Activated CD8-positive, alpha-beta memory T cell treated with anti-CD3 and anti-CD28 coated beads for 24 hours (primary cell): Measurements from ENCODE around the gene PGAM2.
A peak's percentile ranks its signal among the peaks of the same experiment; 100 is the strongest.

ENCODE experiments used
- DNase-seq: peaks from one replicate; pipeline ENCODE4 v3.0.0-alpha.2; 2020

Gene PGAM2

GRCh38 chr7:44065431-44066110 lies at the start of gene PGAM2:
PGAM2 (minus strand) TSS chr7:44065567; CDS start chr7:44065529, 38 bp downstream.
- DNase-seq: peak; percentile 71

GRCh38 chr7:44114586-44115310 lies 49.4 kb upstream of the PGAM2 start:
- no peak for DNase-seq

- DNase-seq: no peak
These were observed 48.5 kb upstream of the PGAM2 start for GRCh38 chr7:44113764-44114354.

GRCh38 chr7:44112997-44113763 lies 47.8 kb upstream of the PGAM2 start:
- no peak for DNase-seq

- DNase-seq: no peak
These were observed 47.0 kb upstream of the PGAM2 start for GRCh38 chr7:44112231-44112996.

- DNase-seq: no peak
These were observed 46.4 kb upstream of the PGAM2 start for GRCh38 chr7:44111761-44112160.

- no peak for DNase-seq
These were observed 45.6 kb upstream of the PGAM2 start for GRCh38 chr7:44110719-44111635.

GRCh38 chr7:44109991-44110390 lies 44.6 kb upstream of the PGAM2 start:
- DNase-seq: no peak

GRCh38 chr7:44108768-44109750 lies 43.7 kb upstream of the PGAM2 start:
- DNase-seq: no peak

- DNase-seq: no peak
These were observed 42.8 kb upstream of the PGAM2 start for GRCh38 chr7:44107961-44108767.

GRCh38 chr7:44107116-44107960 lies 42.0 kb upstream of the PGAM2 start:
- DNase-seq: no peak

- no peak for DNase-seq
These were observed 41.1 kb upstream of the PGAM2 start for GRCh38 chr7:44106311-44107065.

- no peak for DNase-seq
These were observed 40.5 kb upstream of the PGAM2 start for GRCh38 chr7:44105832-44106231.

- DNase-seq: peak; percentile 75
These were observed 39.7 kb upstream of the PGAM2 start for GRCh38 chr7:44104860-44105771.

GRCh38 chr7:44103923-44104859 lies 38.8 kb upstream of the PGAM2 start, which contains the start of gene AEBP1:
AEBP1 (plus strand) TSS chr7:44104345; CDS start chr7:44104666, 321 bp downstream.
- DNase-seq: peak; percentile 67
